H9 (cell line): ENCODE data around the gene PRR27. TPM values are rescaled to one million over a fixed set of nuclear protein-coding genes. Genes with fewer than 3 reads are reported as not detected.

Experiments
- DNase-seq: peaks from one replicate; pipeline ENCODE4 v3.0.0-alpha.2; 2017
- H2AFZ ChIP-seq: one replicate; pipeline ENCODE4 v1.6.1; 2013; ENCODE audit warnings: mild to moderate bottlenecking, low read length, control low read depth, moderate library complexity
- H2AK5ac ChIP-seq: 2 replicates; pipeline ENCODE4 v1.6.1; 2013; ENCODE audit warnings: low read length, control low read depth, mixed read lengths; ENCODE audit not compliant: insufficient read length
- H2BK120ac ChIP-seq: one replicate; pipeline ENCODE4 v1.6.1; 2013; ENCODE audit warnings: low read depth, mild to moderate bottlenecking, low read length, control low read depth, inconsistent platforms; ENCODE audit not compliant: poor library complexity, severe bottlenecking
- H2BK12ac ChIP-seq: 2 replicates; pipeline ENCODE4 v1.6.1; 2013; ENCODE audit warnings: low read length, control low read depth, mixed read lengths, low read depth; ENCODE audit not compliant: insufficient read length
- H2BK15ac ChIP-seq: 2 replicates; pipeline ENCODE4 v1.6.1; 2013; ENCODE audit warnings: low read depth, low read length, control low read depth
- H2BK20ac ChIP-seq: one replicate; pipeline ENCODE4 v1.6.1; 2013; ENCODE audit warnings: low read depth, mild to moderate bottlenecking, low read length, control low read depth, inconsistent platforms; ENCODE audit not compliant: poor library complexity, severe bottlenecking
- H2BK5ac ChIP-seq: 2 replicates; pipeline ENCODE4 v1.6.1; 2013; ENCODE audit warnings: low read length, control low read depth, mixed read lengths; ENCODE audit not compliant: insufficient read length
- H3K14ac ChIP-seq: 2 replicates; pipeline ENCODE4 v1.6.1; 2013; ENCODE audit warnings: low read length, control low read depth; ENCODE audit not compliant: insufficient read depth
- H3K18ac ChIP-seq: 2 replicates; pipeline ENCODE4 v1.6.1; 2013; ENCODE audit warnings: low read depth, mild to moderate bottlenecking, mixed read lengths, low read length, control low read depth; ENCODE audit not compliant: insufficient read length
- H3K23ac ChIP-seq: 2 replicates; pipeline ENCODE4 v1.6.1; 2013; ENCODE audit warnings: low read length, control low read depth, mixed read lengths, low read depth; ENCODE audit not compliant: insufficient read length
- H3K23me2 ChIP-seq: 2 replicates; pipeline ENCODE4 v1.6.1; 2013; ENCODE audit warnings: low read depth, mild to moderate bottlenecking, mixed read lengths, low read length, control low read depth; ENCODE audit not compliant: insufficient read length, poor library complexity, severe bottlenecking
- H3K27ac ChIP-seq: 2 replicates; pipeline ENCODE4 v1.5.1; 2013; ENCODE audit warnings: low read length, control low read depth, mixed read lengths, low read depth; ENCODE audit not compliant: insufficient read length
- H3K27me3 ChIP-seq: 2 replicates; pipeline ENCODE4 v1.6.1; 2013; ENCODE audit warnings: low read length, control low read depth, inconsistent platforms; ENCODE audit not compliant: insufficient read depth
- H3K4ac ChIP-seq: 2 replicates; pipeline ENCODE4 v1.6.1; 2013; ENCODE audit warnings: low read depth, mild to moderate bottlenecking, control low read depth, inconsistent platforms, low read length, moderate library complexity
- H3K4me1 ChIP-seq: 2 replicates; pipeline ENCODE4 v1.6.1; 2013; ENCODE audit warnings: low read length, control low read depth, inconsistent platforms; ENCODE audit not compliant: insufficient read depth
- H3K4me2 ChIP-seq: 2 replicates; pipeline ENCODE4 v1.6.1; 2013; ENCODE audit warnings: low read length, control low read depth, mixed read lengths; ENCODE audit not compliant: insufficient read length, insufficient read depth
- H3K56ac ChIP-seq: 2 replicates; pipeline ENCODE4 v1.6.1; 2013; ENCODE audit warnings: low read depth, mild to moderate bottlenecking, mixed read lengths, low read length, control low read depth; ENCODE audit not compliant: insufficient read length
- H3K79me1 ChIP-seq: 2 replicates; pipeline ENCODE4 v1.6.1; 2013; ENCODE audit warnings: low read depth, mild to moderate bottlenecking, moderate library complexity, low read length, control low read depth, inconsistent platforms; ENCODE audit not compliant: insufficient read depth, poor library complexity, severe bottlenecking
- H3K79me2 ChIP-seq: 2 replicates; pipeline ENCODE4 v1.6.1; 2013; ENCODE audit warnings: low read length, control low read depth, inconsistent platforms; ENCODE audit not compliant: insufficient read depth
- H3K9ac ChIP-seq: 2 replicates; pipeline ENCODE4 v1.6.1; 2013; ENCODE audit warnings: low read length, control low read depth, mixed read lengths; ENCODE audit not compliant: insufficient read length; ENCODE audit errors: extremely low read depth
- H3K9me3 ChIP-seq: one replicate; pipeline ENCODE4 v1.6.1; 2013; ENCODE audit warnings: low read depth, low read length, inconsistent platforms; ENCODE audit not compliant: control insufficient read depth
- H3T11ph ChIP-seq: one replicate; pipeline ENCODE4 v1.6.1; 2013; ENCODE audit warnings: mild to moderate bottlenecking, low read length, control low read depth, inconsistent platforms
- H4K20me1 ChIP-seq: one replicate; pipeline ENCODE4 v1.6.1; 2013; ENCODE audit not compliant: control insufficient read depth, insufficient read length, insufficient read depth
- H4K5ac ChIP-seq: 2 replicates; pipeline ENCODE4 v1.6.1; 2013; ENCODE audit warnings: low read depth, mild to moderate bottlenecking, mixed read lengths, low read length, control low read depth; ENCODE audit not compliant: insufficient read length
- H4K8ac ChIP-seq: replicated peaks from 2 replicates; pipeline ENCODE4 v1.6.1; 2013; ENCODE audit warnings: low read length, control low read depth, mixed read lengths, low read depth; ENCODE audit not compliant: insufficient read length
- H4K91ac ChIP-seq: 2 replicates; pipeline ENCODE4 v1.6.1; 2013; ENCODE audit warnings: low read depth, mild to moderate bottlenecking, moderate library complexity, mixed read lengths, low read length, control low read depth; ENCODE audit not compliant: insufficient read length
- H3K27ac Mint-ChIP-seq, 3 experiments: 2 replicates in 2 of 3; 3 replicates in 1 of 3; pipeline ENCODE4 v1.8.0; 2020 to 2021; ENCODE audit warnings: mixed read lengths in 3 of 3, mild to moderate bottlenecking in 1 of 3, moderate library complexity in 1 of 3
- H3K27me3 Mint-ChIP-seq: 2 replicates; pipeline ENCODE4 v1.8.0; 2021; ENCODE audit warnings: low read depth, mild to moderate bottlenecking, moderate library complexity, mixed read lengths
- H3K36me3 Mint-ChIP-seq, 3 experiments: 2 replicates in 2 of 3; 3 replicates in 1 of 3; pipeline ENCODE4 v1.8.0; 2020 to 2021; ENCODE audit warnings: low read depth in 3 of 3, mixed read lengths in 3 of 3; ENCODE audit not compliant: insufficient read depth in 1 of 3
- H3K4me1 Mint-ChIP-seq, 2 experiments: 2 replicates each; pipeline ENCODE4 v1.8.0; 2020; ENCODE audit warnings: mixed read lengths in 2 of 2
- H3K4me3 Mint-ChIP-seq, 2 experiments: 2 replicates in 1 of 2; 3 replicates in 1 of 2; pipeline ENCODE4 v1.8.0; 2020 to 2021; ENCODE audit warnings: mild to moderate bottlenecking in 2 of 2, mixed read lengths in 2 of 2, moderate library complexity in 1 of 2
- H3K9me3 Mint-ChIP-seq, 2 experiments: 2 replicates in 1 of 2; 3 replicates in 1 of 2; pipeline ENCODE4 v1.8.0; 2020; ENCODE audit warnings: mild to moderate bottlenecking in 2 of 2, mixed read lengths in 2 of 2, moderate library complexity in 1 of 2
- CTCF ChIP-seq: fragments of 200-600 bp; sonication (generic); conservative IDR thresholded peaks from 3 replicates; pipeline ENCODE4 v1.8.0; 2021; ENCODE audit warnings: antibody characterized with exemption, mild to moderate bottlenecking
- total RNA-seq: library from RNA; stranded (reverse); gene quantifications from 2 replicates; pipeline ENCODE4 v1.2.1, GENCODE V29; 2021

The PRR27 gene
- total RNA-seq, 1 experiment from 2014 or later = not detected

- Mint-ChIP-seq H3K27me3 (no peaks in the 10 kb centered on the region), H3K4me3 (no peak overlapping the region), H3K9me3 (no peaks in the 10 kb centered on the region), H3K27ac (no peak overlapping the region), H3K36me3 (no peaks in the 10 kb centered on the region; a peak in 1 of 7 replicates), H3K4me1 (peaks cover 4 to 5% of the 10 kb centered on the region in 2 experiments; a peak in 1 of 4 replicates)
- H3K23me2 ChIP-seq = no peaks in the 10 kb centered on the region
- H3K14ac ChIP-seq = no peak overlapping the region
- H3K27me3 ChIP-seq = no peaks in the 10 kb centered on the region
- no peak overlapping the region for H4K91ac ChIP-seq
- H2BK15ac ChIP-seq = no peak overlapping the region
- H3K4me2 ChIP-seq = no peak overlapping the region
- no peak overlapping the region for H3K9ac ChIP-seq
- no peaks in the 10 kb centered on the region for H3K79me1 ChIP-seq
- H2BK12ac ChIP-seq = no peak overlapping the region
- no peak overlapping the region for H4K5ac ChIP-seq
- no peak overlapping the region for H3K56ac ChIP-seq
- H2AFZ ChIP-seq = no peak overlapping the region
- no peak overlapping the region for H3K4ac ChIP-seq
- H3K4me1 ChIP-seq = no peaks in the 10 kb centered on the region
- TF ChIP-seq CTCF = no peak
- H3K79me2 ChIP-seq = no peaks in the 10 kb centered on the region
- no peak overlapping the region for H2BK120ac ChIP-seq
- H3K18ac ChIP-seq = no peak overlapping the region
- no peak overlapping the region for H4K8ac ChIP-seq
- H2BK20ac ChIP-seq = no peak overlapping the region
- no peaks in the 10 kb centered on the region for H4K20me1 ChIP-seq
- DNase-seq = no peak
- H3K27ac ChIP-seq = no peak overlapping the region
- H3K23ac ChIP-seq = no peak overlapping the region
- H2BK5ac ChIP-seq = no peak overlapping the region
- no peak overlapping the region for H2AK5ac ChIP-seq
- H3K9me3 ChIP-seq = no peaks in the 10 kb centered on the region
- H3T11ph ChIP-seq = no peak overlapping the region
Observed at GRCh38 chr4:70110917-70111316, 43.1 kb upstream of the PRR27 start.
